ENCODE data around the gene ZDHHC20. TPM values are rescaled to one million over a fixed set of nuclear protein-coding genes. Genes with fewer than 3 reads are reported as not detected.

The ZDHHC20 gene
- total RNA-seq, 4 donors from 2014 or later, result 37.9 to 88.1 (median 58.7) TPM

- TF ChIP-seq CTCF (IDR thresholded peaks at IDR 0.05; ENCODE audit: low read depth), result no peak
Measured at GRCh38 chr13:21436582-21436981, 22.5 kb downstream of the ZDHHC20 start.

DNA sequence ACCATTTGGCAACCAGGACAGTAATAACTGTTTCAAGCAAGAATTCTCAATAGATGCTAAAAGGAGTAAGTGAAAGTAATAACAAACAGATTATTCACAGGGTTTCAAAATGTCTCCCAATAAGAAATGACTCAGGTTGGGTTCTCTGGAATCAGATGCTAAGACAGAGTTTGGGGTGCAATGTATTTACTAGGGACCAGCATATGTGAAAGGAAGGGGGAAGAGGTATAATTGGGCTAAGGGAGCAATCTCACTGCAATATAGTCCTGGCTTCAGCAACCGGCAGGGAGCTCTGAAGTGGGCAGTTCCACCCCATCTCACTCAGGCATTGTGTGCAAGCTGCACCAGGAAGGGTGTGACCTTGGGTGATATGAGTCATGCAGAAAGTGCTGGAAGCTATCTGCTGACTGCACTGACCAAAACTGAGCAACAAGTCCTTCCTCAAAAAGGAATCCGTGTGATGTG lies 23.4 kb downstream of the ZDHHC20 start:
- TF ChIP-seq CTCF (IDR thresholded peaks at IDR 0.05; ENCODE audit: low read depth), result no peak

- TF ChIP-seq CTCF (IDR thresholded peaks at IDR 0.05; ENCODE audit: low read depth), result no peak
Measured at GRCh38 chr13:21435231-21435630, 23.9 kb downstream of the ZDHHC20 start.

DNA sequence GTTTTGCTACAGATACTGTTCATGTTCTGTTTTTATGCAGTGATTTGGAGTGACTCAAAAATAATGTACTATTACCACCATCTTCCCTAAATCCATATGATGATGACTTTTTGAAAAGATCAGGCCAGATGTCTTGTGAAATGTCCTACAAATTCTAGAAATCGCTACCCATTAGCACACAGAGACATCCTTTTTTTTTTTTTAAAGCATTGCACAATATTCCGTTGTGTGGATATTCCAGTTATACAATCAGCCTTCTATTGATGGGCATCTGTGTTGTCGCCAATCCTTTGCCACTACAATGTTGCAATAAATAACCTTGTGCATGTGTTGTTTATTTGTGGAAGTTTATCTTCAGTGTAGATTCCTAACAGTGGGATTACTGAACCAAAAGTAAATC lies 24.5 kb downstream of the ZDHHC20 start:
- no peak for TF ChIP-seq CTCF (IDR thresholded peaks at IDR 0.05; ENCODE audit: low read depth)

DNA sequence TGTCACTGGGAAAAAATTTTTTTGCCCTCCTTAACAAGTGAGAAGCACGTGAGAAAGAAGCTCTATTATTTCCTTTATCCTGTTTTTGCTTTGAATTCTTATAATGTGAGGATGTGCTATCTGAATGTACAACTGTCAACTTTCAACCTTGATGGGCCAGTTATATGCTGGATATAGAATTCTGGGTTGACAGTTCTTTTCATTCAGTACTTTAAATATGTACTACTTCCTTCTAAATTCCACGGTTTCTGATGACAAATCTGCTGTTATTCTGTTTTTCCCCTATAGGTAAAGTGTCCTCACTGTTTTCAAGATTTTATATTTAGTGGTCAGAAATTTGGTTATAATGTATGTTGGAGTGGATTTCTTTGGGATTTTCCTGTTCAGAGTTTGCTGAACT lies 29.9 kb downstream of the ZDHHC20 start:
- TF ChIP-seq CTCF (IDR thresholded peaks at IDR 0.05; ENCODE audit: low read depth), result no peak

- no peak for TF ChIP-seq CTCF (IDR thresholded peaks at IDR 0.05; ENCODE audit: low read depth)
Measured at GRCh38 chr13:21427741-21428140, 31.4 kb downstream of the ZDHHC20 start.

DNA sequence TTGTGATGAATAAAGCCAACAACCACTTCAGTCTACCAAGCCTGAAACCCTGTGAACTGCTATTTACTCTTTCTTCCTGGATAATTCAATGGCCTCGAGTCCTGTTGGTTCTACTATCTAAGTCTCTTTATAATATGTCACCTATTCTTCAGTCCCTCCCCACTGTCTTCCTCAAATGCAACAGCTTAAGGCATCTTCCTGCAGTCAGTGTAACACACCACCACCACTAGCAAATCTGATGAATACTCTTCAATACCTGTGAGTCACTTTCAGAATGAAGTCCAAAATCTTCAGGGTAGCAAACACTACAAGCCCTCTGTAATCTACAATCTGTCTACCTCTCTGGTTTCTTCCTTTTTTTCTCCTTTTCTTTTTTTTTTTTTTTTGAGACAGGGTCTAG lies 32.9 kb downstream of the ZDHHC20 start:
- no peak for TF ChIP-seq CTCF (IDR thresholded peaks at IDR 0.05; ENCODE audit: low read depth)

All from subcutaneous adipose tissue (tissue), 4 donors.